Tibial nerve (tissue), 3 donors: ENCODE data around the gene TAPBPL.

Experiments used
- POLR2A ChIP-seq, 2 donors: fragments of 450-650 bp; IDR thresholded peaks; one replicate each; pipeline ENCODE4 v1.6.1; 2017; ENCODE audit warnings: antibody characterized with exemption in 2 of 2, mild to moderate bottlenecking in 2 of 2, moderate library complexity in 2 of 2
- TF ChIP-seq, protein P1 (sequence below), 5 experiments: fragments of 200-600 bp in 3 of 5; fragments of 450-650 bp in 2 of 5; sonication (generic) in 3 of 5; IDR thresholded peaks; one replicate each; pipeline ENCODE4 v1.5.1; 2016 to 2019; ENCODE audit warnings: antibody characterized with exemption in 5 of 5, mild to moderate bottlenecking in 3 of 5, moderate library complexity in 2 of 5

DNA sequence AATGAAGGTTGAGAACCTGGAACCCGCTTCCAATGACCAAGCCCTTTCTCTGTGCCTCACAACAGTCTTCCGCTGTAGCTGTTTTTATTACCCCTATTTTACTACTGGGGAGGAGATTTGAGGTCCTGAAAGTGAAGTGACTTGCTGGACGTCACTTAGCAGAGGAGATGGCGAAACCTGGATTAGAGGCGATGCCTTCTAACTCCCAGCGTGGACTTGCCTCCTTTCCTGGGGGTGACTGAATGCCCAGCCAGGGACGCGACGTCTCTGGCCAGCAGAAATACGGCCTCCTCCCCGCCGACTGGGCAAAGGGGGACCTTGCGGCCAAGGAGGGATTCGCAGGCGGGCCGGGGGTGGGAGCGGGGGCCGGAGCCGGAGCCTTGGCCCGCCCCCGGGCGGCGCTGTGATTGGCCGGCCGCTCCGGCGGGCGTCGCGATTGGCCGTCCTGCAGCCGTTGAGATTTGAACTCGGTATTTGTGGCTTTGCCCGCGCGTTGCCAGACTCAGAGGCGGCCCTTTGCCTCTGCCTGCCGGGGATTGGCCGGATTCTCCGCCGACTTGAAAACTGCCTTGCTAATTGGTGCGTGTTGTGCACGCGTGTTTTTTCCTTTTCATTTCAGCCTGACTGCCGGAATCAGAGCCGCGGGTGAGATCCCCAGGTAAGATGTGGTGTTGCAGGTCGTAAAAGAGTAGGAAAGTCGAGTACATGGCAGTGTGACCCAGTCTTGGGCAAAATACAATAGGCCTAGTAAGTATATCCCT, 41.8 kb downstream of the TAPBPL start, which contains the start of gene NCAPD2:
- TF ChIP-seq, protein P1, sequence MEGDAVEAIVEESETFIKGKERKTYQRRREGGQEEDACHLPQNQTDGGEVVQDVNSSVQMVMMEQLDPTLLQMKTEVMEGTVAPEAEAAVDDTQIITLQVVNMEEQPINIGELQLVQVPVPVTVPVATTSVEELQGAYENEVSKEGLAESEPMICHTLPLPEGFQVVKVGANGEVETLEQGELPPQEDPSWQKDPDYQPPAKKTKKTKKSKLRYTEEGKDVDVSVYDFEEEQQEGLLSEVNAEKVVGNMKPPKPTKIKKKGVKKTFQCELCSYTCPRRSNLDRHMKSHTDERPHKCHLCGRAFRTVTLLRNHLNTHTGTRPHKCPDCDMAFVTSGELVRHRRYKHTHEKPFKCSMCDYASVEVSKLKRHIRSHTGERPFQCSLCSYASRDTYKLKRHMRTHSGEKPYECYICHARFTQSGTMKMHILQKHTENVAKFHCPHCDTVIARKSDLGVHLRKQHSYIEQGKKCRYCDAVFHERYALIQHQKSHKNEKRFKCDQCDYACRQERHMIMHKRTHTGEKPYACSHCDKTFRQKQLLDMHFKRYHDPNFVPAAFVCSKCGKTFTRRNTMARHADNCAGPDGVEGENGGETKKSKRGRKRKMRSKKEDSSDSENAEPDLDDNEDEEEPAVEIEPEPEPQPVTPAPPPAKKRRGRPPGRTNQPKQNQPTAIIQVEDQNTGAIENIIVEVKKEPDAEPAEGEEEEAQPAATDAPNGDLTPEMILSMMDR (IDR thresholded peaks at IDR 0.05): peak in 3 of 5 experiments; percentile 20 to 88 (median 82)
- TF ChIP-seq POLR2A (IDR thresholded peaks at IDR 0.05): no peak
